Parathyroid adenoma (tissue), 2 donors: ENCODE data around the gene KREMEN1.

ENCODE experiments used
- H2AFZ ChIP-seq: fragments of 300-600 bp; sonication (generic); one replicate; pipeline ENCODE4 v1.7.0; 2017; ENCODE audit warnings: antibody characterized with exemption, mild to moderate bottlenecking
- H3K27ac ChIP-seq: fragments of 300-600 bp; sonication (generic); one replicate; pipeline ENCODE4 v1.7.0; 2017
- H3K27me3 ChIP-seq: fragments of 300-600 bp; sonication (generic); one replicate; pipeline ENCODE4 v1.7.0; 2017; ENCODE audit warnings: low read length; ENCODE audit not compliant: control insufficient read depth, insufficient read depth
- H3K36me3 ChIP-seq: fragments of 300-600 bp; sonication (generic); one replicate; pipeline ENCODE4 v1.7.0; 2017; ENCODE audit warnings: low read length; ENCODE audit not compliant: control insufficient read depth, insufficient read depth
- H3K4me1 ChIP-seq: fragments of 300-600 bp; sonication (generic); one replicate; pipeline ENCODE4 v1.7.0; 2017; ENCODE audit warnings: control low read depth
- H3K4me2 ChIP-seq: fragments of 300-600 bp; sonication (generic); one replicate; pipeline ENCODE4 v1.7.0; 2017; ENCODE audit warnings: low read length
- H3K4me3 ChIP-seq: fragments of 300-600 bp; sonication (generic); one replicate; pipeline ENCODE4 v1.7.0; 2017; ENCODE audit warnings: low read depth, low read length
- H3K79me2 ChIP-seq: fragments of 300-600 bp; sonication (generic); one replicate; pipeline ENCODE4 v1.7.0; 2017; ENCODE audit warnings: control low read depth
- H3K9ac ChIP-seq: fragments of 300-600 bp; sonication (generic); one replicate; pipeline ENCODE4 v1.7.0; 2017; ENCODE audit warnings: mild to moderate bottlenecking
- H3K9me3 ChIP-seq: fragments of 300-600 bp; sonication (generic); one replicate; pipeline ENCODE4 v1.7.0; 2017; ENCODE audit warnings: low read length; ENCODE audit not compliant: control insufficient read depth
- CTCF ChIP-seq: fragments of 300-600 bp; sonication (generic); IDR thresholded peaks from one replicate; pipeline ENCODE4 v1.7.0; 2017; ENCODE audit warnings: antibody characterized with exemption, mild to moderate bottlenecking
- donor health status: primary hyperparathyroidism.

The KREMEN1 gene

GRCh38 chr22:29109822-29110221 lies 37.0 kb downstream of the KREMEN1 start:
- no peaks in the 10 kb centered on the region for H3K4me1 ChIP-seq
- H3K9ac ChIP-seq: no peak overlapping the region
- H3K79me2 ChIP-seq: no peaks in the 10 kb centered on the region
- no peak overlapping the region for H3K4me2 ChIP-seq
- no peak for TF ChIP-seq CTCF
- H3K9me3 ChIP-seq: no peaks in the 10 kb centered on the region
- H3K36me3 ChIP-seq: no peaks in the 10 kb centered on the region
- no peak overlapping the region for H3K27ac ChIP-seq
- H2AFZ ChIP-seq: no peak overlapping the region
- no peak overlapping the region for H3K4me3 ChIP-seq
- no peaks in the 10 kb centered on the region for H3K27me3 ChIP-seq

- no peak overlapping the region for H2AFZ ChIP-seq
- no peak for TF ChIP-seq CTCF
- no peak overlapping the region for H3K27ac ChIP-seq
- H3K4me1 ChIP-seq: no peaks in the 10 kb centered on the region
- H3K9me3 ChIP-seq: no peaks in the 10 kb centered on the region
- H3K9ac ChIP-seq: no peak overlapping the region
- no peaks in the 10 kb centered on the region for H3K79me2 ChIP-seq
- no peak overlapping the region for H3K4me2 ChIP-seq
- no peaks in the 10 kb centered on the region for H3K27me3 ChIP-seq
- H3K4me3 ChIP-seq: no peak overlapping the region
- no peaks in the 10 kb centered on the region for H3K36me3 ChIP-seq
These were observed 38.1 kb downstream of the KREMEN1 start for GRCh38 chr22:29110946-29111345.

GRCh38 chr22:29112121-29112520 lies 39.3 kb downstream of the KREMEN1 start:
- no peak overlapping the region for H3K4me3 ChIP-seq
- no peak overlapping the region for H3K9ac ChIP-seq
- no peak overlapping the region for H3K4me2 ChIP-seq
- H3K27ac ChIP-seq: no peak overlapping the region
- no peaks in the 10 kb centered on the region for H3K36me3 ChIP-seq
- H3K27me3 ChIP-seq: no peaks in the 10 kb centered on the region
- TF ChIP-seq CTCF: no peak
- H3K9me3 ChIP-seq: no peaks in the 10 kb centered on the region
- H3K4me1 ChIP-seq: no peaks in the 10 kb centered on the region
- H3K79me2 ChIP-seq: no peaks in the 10 kb centered on the region
- H2AFZ ChIP-seq: no peak overlapping the region

GRCh38 chr22:29112681-29113080 lies 39.8 kb downstream of the KREMEN1 start:
- no peak overlapping the region for H2AFZ ChIP-seq

More at GRCh38 chr22:29112681-29113080, 39.8 kb downstream of the KREMEN1 start:
- no peak overlapping the region for H3K4me2 ChIP-seq
- H3K9me3 ChIP-seq: no peaks in the 10 kb centered on the region
- no peaks in the 10 kb centered on the region for H3K4me1 ChIP-seq
- H3K9ac ChIP-seq: no peak overlapping the region
- H3K36me3 ChIP-seq: no peaks in the 10 kb centered on the region
- H3K4me3 ChIP-seq: no peak overlapping the region
- H3K79me2 ChIP-seq: no peaks in the 10 kb centered on the region
- H3K27ac ChIP-seq: no peak overlapping the region
- TF ChIP-seq CTCF: no peak
- H3K27me3 ChIP-seq: no peaks in the 10 kb centered on the region
